HFFc6 (cell line): ENCODE results near the gene TSSK2. TPM values are rescaled to one million over a fixed set of nuclear protein-coding genes. Genes with fewer than 3 reads are reported as not detected.
A peak's percentile ranks its signal among the peaks of the same experiment; 100 is the strongest.

ENCODE experiments used
- DNase-seq: peaks from one replicate; pipeline ENCODE4 v3.0.0-alpha.2; 2018
- H3K27ac Mint-ChIP-seq: 2 replicates; pipeline ENCODE4 v1.8.0; 2020; ENCODE audit warnings: mild to moderate bottlenecking, mixed read lengths
- H3K27me3 Mint-ChIP-seq: 2 replicates; pipeline ENCODE4 v1.8.0; 2021; ENCODE audit warnings: mild to moderate bottlenecking, moderate library complexity, mixed read lengths; ENCODE audit not compliant: insufficient read depth
- H3K36me3 Mint-ChIP-seq: 2 replicates; pipeline ENCODE4 v1.8.0; 2021; ENCODE audit warnings: low read depth, mixed read lengths
- H3K4me1 Mint-ChIP-seq: 2 replicates; pipeline ENCODE4 v1.8.0; 2020; ENCODE audit warnings: low read depth, mixed read lengths
- H3K4me3 Mint-ChIP-seq: 2 replicates; pipeline ENCODE4 v1.8.0; 2020; ENCODE audit warnings: mild to moderate bottlenecking, moderate library complexity, mixed read lengths
- H3K9me3 Mint-ChIP-seq: 2 replicates; pipeline ENCODE4 v1.8.0; 2020; ENCODE audit warnings: mild to moderate bottlenecking, mixed read lengths
- total RNA-seq, 6 experiments: library from RNA; stranded (reverse); fragmentation: NEBNext Ultra II Directional; extraction: Animal tissue kit (Norgen Biotek cat#: 25700); gene quantifications; 2 replicates in 1 of 6; 3 replicates in 5 of 6; pipeline ENCODE4 v1.2.3, GENCODE V29; 2021
- TF ChIP-seq, protein P1 (sequence below): fragments of 200-600 bp; sonication (generic); IDR thresholded peaks from 2 replicates; pipeline ENCODE4 v1.5.0; 2021; ENCODE audit warnings: antibody characterized with exemption, mild to moderate bottlenecking

TSSK2 gene
- total RNA-seq, 6 experiments from 2014 or later = not detected

DNA sequence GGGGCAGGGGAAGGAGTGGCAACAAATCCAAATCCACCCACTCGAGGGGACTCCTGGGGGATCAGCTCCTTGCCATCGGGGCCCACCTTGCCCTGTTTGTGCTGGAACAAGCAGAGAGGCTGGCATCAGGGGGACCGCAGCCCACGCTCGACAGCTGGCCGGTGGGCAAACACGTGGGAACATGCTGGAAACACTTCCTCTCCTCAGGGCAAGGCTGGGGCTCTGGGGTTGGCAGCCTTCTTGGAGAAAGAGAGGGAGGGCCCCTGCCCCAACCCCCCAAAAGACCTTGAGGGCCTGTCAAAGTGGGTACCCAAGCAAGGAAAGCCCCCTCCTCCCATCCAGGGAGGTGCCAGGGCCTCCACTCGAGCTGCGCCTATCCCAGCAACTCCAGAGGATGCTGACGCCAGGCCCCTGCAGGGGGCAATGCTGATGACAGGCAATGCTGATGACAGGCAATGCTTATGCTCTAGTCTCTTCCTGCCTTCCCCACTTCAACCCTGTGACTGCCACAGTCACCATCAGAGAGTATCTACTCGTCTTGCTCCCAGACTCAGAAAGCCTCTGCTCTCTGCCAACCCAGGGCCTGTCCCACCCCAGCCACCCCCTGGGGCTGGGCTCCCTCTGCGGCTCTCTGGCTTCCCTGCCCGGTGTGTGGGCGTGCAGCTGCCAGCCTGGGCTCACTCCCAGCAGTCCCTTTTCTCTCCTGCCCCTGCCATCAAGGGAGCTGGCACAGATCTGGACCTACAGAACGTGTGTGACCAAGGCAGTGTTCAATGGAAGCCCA is 7.3 kb downstream of the TSSK2 start:
- H3K36me3 Mint-ChIP-seq = peaks cover 12% of the 10 kb centered on the region

DNA sequence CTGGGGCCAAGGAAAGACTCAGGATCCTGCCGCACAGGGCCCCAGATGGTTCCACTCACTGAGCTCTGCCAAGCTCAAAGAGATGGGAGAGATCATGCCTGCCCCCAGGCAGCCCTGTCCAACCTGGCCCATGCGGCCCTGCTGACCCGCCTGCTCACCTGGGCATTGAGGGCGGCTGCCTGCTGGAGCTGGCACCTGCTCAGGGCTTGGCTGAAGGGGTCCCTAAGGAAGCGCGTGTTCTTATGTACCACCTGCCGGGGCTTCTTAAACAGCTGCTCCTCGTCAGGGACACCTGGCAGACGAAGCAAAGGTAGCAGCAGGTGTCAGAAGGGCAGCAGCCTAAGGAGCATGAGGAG is 7.9 kb downstream of the TSSK2 start:
- H3K27me3 Mint-ChIP-seq = no peaks in the 10 kb centered on the region; the same call in 1 of the 2 replicates
- peaks cover 8% of the 10 kb centered on the region for H3K4me1 Mint-ChIP-seq
- no peak for DNase-seq
- TF ChIP-seq, protein P1, sequence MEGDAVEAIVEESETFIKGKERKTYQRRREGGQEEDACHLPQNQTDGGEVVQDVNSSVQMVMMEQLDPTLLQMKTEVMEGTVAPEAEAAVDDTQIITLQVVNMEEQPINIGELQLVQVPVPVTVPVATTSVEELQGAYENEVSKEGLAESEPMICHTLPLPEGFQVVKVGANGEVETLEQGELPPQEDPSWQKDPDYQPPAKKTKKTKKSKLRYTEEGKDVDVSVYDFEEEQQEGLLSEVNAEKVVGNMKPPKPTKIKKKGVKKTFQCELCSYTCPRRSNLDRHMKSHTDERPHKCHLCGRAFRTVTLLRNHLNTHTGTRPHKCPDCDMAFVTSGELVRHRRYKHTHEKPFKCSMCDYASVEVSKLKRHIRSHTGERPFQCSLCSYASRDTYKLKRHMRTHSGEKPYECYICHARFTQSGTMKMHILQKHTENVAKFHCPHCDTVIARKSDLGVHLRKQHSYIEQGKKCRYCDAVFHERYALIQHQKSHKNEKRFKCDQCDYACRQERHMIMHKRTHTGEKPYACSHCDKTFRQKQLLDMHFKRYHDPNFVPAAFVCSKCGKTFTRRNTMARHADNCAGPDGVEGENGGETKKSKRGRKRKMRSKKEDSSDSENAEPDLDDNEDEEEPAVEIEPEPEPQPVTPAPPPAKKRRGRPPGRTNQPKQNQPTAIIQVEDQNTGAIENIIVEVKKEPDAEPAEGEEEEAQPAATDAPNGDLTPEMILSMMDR = no peak
- no peak overlapping the region for H3K27ac Mint-ChIP-seq
- peaks cover 16% of the 10 kb centered on the region for H3K36me3 Mint-ChIP-seq
- H3K9me3 Mint-ChIP-seq = no peaks in the 10 kb centered on the region
- H3K4me3 Mint-ChIP-seq = no peak overlapping the region

More for the DNA sequence above, 7.3 kb downstream of the TSSK2 start:
- Mint-ChIP-seq H3K27ac (no peak overlapping the region), H3K4me3 (no peak overlapping the region), H3K27me3 (no peaks in the 10 kb centered on the region), H3K4me1 (peaks cover 2% of the 10 kb centered on the region; the same call in 1 of the 2 replicates), H3K9me3 (no peaks in the 10 kb centered on the region)
- TF ChIP-seq, protein P1 = no peak
- no peak for DNase-seq

DNA sequence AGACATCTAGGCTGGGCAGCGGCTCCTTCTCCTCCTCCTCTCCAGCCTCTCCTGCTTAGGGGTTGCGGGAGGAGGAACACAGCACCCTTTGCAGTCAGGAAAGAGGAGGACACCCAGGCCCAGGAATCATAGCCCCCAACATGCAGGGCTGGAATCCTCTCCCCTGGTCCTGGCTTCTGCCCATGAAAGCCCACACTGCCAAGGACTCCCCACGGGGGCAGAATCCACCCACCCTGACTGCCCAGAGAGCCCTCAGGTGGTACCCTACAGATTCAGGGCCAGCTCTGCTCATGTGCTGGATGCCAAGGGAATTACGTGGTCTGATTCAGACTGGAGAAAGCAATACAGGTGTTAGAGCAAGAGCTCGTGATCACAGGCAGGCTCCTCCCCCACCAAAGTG is 8.9 kb downstream of the TSSK2 start:
- H3K4me1 Mint-ChIP-seq = peaks cover 18% of the 10 kb centered on the region
- no peak overlapping the region for H3K4me3 Mint-ChIP-seq
- no peak overlapping the region for H3K27ac Mint-ChIP-seq
- H3K36me3 Mint-ChIP-seq = peaks cover 19% of the 10 kb centered on the region
- TF ChIP-seq, protein P1 = no peak
- no peaks in the 10 kb centered on the region; the same call in 1 of the 2 replicates for H3K27me3 Mint-ChIP-seq
- H3K9me3 Mint-ChIP-seq = no peaks in the 10 kb centered on the region
- DNase-seq = no peak

DNA sequence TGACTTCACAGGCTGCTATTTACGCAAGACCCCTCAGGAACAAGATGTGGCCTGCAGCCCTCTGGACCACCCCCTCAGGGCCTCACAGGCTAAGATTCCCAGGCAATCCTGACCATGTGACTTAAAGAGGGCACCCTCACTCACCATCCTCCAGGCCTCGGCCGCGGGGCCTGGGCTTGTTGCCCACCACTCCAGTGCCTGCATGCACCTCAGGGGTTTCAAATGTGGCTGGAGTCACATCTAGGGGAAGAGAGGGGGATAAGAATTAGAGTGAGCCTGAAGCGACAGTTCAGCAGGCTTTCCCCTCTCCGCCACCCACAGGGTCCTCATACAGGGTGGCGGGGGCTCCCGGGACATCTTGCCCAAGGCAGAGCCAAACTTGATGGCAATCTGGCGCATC is 11.3 kb downstream of the TSSK2 start:
- peaks cover 18% of the 10 kb centered on the region for H3K4me1 Mint-ChIP-seq
- peaks cover 7% of the 10 kb centered on the region for H3K27me3 Mint-ChIP-seq
- H3K27ac Mint-ChIP-seq = no peak overlapping the region
- no peak overlapping the region for H3K4me3 Mint-ChIP-seq
- peaks cover 8% of the 10 kb centered on the region for H3K36me3 Mint-ChIP-seq
- TF ChIP-seq, protein P1 = no peak
- no peak for DNase-seq
- H3K9me3 Mint-ChIP-seq = no peaks in the 10 kb centered on the region

DNA sequence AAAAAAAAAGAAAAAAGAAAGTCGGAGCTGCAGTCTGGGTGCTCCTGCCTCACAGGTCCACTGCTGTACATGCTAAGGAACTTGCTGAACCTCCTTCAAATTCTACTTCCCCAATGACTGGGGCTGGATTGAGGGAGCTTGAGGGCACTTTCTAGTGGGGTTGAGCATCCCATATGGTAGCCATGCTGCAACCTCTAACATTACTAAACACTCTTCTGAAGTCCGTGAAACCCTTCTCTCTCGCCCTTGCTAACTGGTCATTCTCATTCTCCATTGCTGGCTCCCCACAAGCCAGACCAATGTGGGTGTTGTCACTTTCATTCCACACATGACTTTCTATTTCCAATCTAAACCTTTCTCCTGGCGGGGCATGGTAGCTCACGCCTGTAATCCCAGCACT is 12.1 kb downstream of the TSSK2 start:
- Mint-ChIP-seq H3K27ac (no peak overlapping the region), H3K27me3 (peaks cover 10% of the 10 kb centered on the region), H3K36me3 (peaks cover 8% of the 10 kb centered on the region), H3K4me3 (peak overlapping the region; percentile 96), H3K4me1 (peaks cover 18% of the 10 kb centered on the region), H3K9me3 (no peaks in the 10 kb centered on the region)
- no peak for DNase-seq
- TF ChIP-seq, protein P1 = no peak
